RWPE1 (cell line): ENCODE data around the gene CLASP1.
"Not testable (repeated sequence)": the region's sequence is repeated elsewhere in the genome, so short reads cannot be mapped to it uniquely, and the experiment has no call there.

Experiments used
- CTCF ChIA-PET: fragments of 350-600 bp; sonication (Branson Sonifier 250); formaldehyde crosslinking; extraction: SDS; loops from one replicate; lab custom pipeline; 2021; lab: Yijun Ruan, JAX
- POLR2A ChIA-PET: fragments of 400-600 bp; formaldehyde crosslinking; extraction: SDS; loops from one replicate; lab custom pipeline; 2020; ENCODE audit warnings: antibody characterized with exemption; ENCODE audit not compliant: low non-redundant PET; lab: Yijun Ruan, JAX
- DNase-seq: peaks from one replicate; pipeline ENCODE4 v3.0.0; 2012; ENCODE audit warnings: low spot score
- H3K27ac ChIP-seq: fragments of 450-650 bp; 2 replicates; pipeline ENCODE4 v1.5.1; 2017
- CTCF ChIP-seq: fragments of 450-650 bp; conservative IDR thresholded peaks from 2 replicates; pipeline ENCODE4 v1.5.1; 2017; ENCODE audit warnings: low read depth, mild to moderate bottlenecking

CLASP1 gene

GRCh38 chr2:121382744-121383143 is 266.5 kb downstream of the CLASP1 start:
- ChIA-PET CTCF (no interaction called here), POLR2A (no interaction called here)
- no peak for TF ChIP-seq CTCF
- no peak for DNase-seq
- H3K27ac ChIP-seq = no peak overlapping the region

GRCh38 chr2:121377646-121378045 is 271.6 kb downstream of the CLASP1 start:
- no peak for DNase-seq
- TF ChIP-seq CTCF = no peak
- no peak overlapping the region for H3K27ac ChIP-seq
- CTCF ChIA-PET = interaction anchor here (0.8 kb wide), 1 partner anchor 90 kb away, joined by 4 read pairs; no protein-coding TSS in a partner anchor
- POLR2A ChIA-PET = no interaction called here

GRCh38 chr2:121376535-121377250 is 272.6 kb downstream of the CLASP1 start:
- no peak for TF ChIP-seq CTCF
- ChIA-PET POLR2A (no interaction called here), CTCF (no interaction called here)
- DNase-seq = no peak
- H3K27ac ChIP-seq = no peak overlapping the region

- CTCF ChIA-PET = no interaction called here
These were observed 273.6 kb downstream of the CLASP1 start for GRCh38 chr2:121375621-121376159.

GRCh38 chr2:121374412-121375075 is 274.7 kb downstream of the CLASP1 start:
- POLR2A ChIA-PET, CTCF ChIA-PET, DNase-seq, H3K27ac ChIP-seq: not testable (repeated sequence)

More at GRCh38 chr2:121375621-121376159, 273.6 kb downstream of the CLASP1 start:
- no peak overlapping the region for H3K27ac ChIP-seq
- TF ChIP-seq CTCF = no peak
- POLR2A ChIA-PET = no interaction called here
- DNase-seq = no peak

- TF ChIP-seq CTCF = no peak
- no peak for DNase-seq
- H3K27ac ChIP-seq = no peak overlapping the region
- ChIA-PET POLR2A (no interaction called here), CTCF (no interaction called here)
These were observed 276.4 kb downstream of the CLASP1 start for GRCh38 chr2:121372721-121373353.
